Middle frontal gyrus (tissue), 1 donor: ENCODE measurements around the gene NRXN2.

Experiments
- DNase-seq: peaks from one replicate; pipeline ENCODE4 v3.0.0-alpha.2; 2015; ENCODE audit warnings: low spot score; ENCODE audit errors: extremely low spot score

Gene NRXN2

DNA sequence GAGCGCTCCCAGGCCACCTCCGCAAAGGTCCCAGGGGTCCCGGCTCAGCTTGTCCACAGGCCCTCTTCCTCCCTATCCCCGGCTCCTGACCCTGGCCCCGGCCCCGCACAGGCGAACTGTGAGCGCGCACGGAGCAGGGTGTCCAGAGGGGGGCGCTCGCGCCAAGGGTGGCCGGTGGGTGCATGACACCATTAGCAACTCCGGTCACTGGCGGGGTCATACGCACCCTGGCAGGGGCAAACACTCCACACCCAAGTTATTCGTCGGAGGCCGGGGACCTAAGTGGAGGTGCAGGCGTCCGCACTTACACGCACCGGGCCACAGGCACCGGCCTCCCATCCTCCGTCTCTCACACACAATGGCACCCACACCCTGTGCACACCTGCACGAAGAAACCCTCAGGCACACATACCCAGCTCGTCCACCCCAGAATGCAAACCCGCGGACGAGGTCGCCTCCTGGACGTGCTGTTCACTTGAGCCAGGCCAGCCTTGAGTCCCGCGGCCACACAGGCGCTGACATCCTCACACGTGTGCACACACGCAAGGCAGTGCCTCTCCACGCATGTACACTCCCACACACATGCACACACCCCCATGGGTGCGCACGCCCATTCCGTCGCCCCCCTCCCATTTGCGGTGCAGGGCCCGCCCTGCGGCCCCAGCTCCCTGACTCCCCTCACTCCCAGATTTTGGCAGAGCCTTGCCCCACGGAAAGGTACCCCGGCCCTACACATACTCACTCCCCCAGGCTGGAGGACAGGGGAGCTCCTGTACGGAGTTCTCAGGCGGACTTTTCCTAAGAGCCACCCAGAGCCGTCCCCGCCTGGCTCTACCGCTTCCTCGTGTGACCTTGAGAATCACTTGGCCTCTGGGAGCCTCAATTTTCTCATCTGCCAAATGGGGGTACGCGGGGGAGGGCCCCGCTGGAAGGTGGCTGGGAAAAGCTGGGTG is 20.9 kb upstream of the NRXN2 start, which contains the start of gene RASGRP2:
Gene RASGRP2, minus strand, starts transcription at position 552 of the 953 bp plus-strand sequence. CDS start 1,276 bp downstream, outside the sequence.
- no peak for DNase-seq

DNA sequence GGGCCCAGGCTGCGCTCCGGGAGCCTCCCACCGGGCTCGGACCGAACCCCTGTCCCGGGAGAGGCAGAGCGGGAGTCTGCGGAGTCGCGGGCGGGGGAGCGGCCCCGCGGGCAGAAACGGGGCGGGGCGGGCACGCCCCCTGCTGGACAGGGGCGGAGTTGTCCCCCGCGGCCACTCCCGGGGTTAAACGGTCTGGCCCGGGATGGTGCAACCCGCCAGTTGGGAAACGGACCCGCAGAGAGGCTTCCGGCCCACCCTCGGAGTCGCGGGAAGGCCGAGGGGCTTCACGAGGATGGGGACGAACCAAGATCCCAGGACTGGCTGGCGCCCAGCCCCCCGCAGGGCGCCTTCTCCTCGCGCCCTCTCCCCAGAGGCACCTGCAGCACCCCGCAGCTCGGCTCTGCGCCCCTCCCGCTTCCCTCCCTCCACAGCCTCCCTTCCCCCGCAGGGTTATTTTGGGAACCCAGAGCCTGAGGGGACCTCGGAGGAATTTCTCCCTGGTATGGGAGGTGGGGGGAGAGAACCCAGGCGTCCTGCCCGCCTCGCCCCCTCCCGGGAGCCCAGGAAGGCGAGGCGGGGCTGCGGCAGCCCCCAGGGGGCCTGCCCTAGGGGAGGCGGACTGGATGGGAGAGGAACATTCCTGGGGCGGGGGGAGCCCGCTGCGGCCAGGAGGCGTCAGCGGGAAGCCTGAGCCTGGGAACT is 20.0 kb upstream of the NRXN2 start:
- no peak for DNase-seq

DNA sequence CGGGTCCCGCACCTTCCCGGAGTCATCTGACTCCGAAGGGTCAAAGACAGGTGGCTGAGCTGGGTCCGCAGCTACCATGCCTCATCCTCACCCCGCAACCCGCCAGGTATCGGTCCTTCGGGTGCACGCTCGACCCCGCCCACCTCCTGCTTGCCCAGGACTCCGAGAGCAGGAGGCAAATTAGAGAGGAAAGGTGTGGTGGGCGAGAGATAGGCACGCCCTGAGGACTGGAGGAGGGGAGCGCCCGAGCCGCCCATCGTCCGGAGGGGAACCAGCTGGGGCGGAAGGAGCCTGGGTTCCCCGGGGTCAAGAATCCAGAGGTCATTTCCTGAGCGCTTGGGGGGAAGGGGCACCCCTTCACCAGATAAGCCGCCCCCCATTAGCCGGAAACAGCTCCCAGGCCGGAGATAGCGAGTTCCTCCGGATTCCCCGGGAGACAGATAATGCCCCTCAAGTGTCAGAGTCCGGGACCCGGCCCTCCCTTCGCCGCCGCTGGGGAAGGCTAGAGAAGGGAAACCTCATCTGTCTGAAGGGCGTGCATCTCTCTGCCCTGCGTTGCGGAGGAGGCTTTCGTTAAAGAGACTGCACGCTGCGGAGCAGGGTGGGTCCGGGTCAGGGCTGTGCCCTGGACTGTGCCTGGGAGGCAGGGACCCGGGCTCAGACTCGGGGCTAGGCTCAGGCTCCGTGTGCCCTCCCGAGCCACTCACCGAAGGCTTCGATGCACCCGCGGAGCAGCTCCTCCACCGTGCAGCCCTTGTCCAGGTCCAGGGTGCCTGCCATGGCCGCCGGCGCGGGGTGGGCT is 19.3 kb upstream of the NRXN2 start:
- DNase-seq = no peak

- DNase-seq = no peak
Observed at GRCh38 chr11:64741375-64742086, 18.5 kb upstream of the NRXN2 start.

DNA sequence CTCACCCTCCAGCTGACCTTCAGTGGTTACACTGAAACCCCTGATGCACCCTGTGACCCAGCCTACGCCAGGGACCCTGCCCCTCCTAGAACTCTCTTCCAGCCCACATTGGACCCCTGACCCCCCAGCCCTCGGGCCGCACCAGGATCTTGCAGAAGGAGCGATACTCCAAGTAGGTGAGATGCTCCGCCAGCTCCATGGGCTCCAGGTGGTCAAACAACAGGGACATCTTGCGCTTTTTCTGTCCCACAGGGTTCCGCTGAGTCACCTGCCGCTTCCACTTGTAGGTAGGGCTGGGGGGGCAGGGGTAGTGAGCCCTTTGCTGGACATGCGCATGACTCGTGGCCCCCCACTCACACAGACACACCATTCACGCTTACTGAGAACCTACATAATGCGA is 16.9 kb upstream of the NRXN2 start:
- DNase-seq = no peak

DNA sequence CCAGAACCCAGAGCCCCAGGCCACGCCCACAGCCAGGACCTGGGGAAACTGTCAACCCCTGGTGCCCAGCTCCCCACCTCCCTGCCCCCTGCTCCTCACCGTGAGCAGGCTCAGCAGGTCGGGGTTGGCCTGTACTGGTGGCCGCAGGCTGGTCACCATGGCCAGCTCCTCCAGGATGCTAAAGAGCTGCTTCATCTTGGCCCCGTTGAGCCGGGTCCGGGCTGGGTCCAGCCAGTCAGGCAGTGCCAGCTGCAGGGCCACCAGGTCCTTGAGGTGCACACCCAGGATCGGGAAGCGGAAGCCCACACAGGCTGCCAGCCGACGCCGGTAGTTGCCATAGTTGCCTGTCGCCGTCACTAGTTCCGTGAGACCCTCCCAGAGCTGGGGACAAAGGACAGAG is 13.7 kb upstream of the NRXN2 start:
- no peak for DNase-seq

- DNase-seq = no peak
Observed at GRCh38 chr11:64735725-64736259, 12.8 kb upstream of the NRXN2 start.

DNA sequence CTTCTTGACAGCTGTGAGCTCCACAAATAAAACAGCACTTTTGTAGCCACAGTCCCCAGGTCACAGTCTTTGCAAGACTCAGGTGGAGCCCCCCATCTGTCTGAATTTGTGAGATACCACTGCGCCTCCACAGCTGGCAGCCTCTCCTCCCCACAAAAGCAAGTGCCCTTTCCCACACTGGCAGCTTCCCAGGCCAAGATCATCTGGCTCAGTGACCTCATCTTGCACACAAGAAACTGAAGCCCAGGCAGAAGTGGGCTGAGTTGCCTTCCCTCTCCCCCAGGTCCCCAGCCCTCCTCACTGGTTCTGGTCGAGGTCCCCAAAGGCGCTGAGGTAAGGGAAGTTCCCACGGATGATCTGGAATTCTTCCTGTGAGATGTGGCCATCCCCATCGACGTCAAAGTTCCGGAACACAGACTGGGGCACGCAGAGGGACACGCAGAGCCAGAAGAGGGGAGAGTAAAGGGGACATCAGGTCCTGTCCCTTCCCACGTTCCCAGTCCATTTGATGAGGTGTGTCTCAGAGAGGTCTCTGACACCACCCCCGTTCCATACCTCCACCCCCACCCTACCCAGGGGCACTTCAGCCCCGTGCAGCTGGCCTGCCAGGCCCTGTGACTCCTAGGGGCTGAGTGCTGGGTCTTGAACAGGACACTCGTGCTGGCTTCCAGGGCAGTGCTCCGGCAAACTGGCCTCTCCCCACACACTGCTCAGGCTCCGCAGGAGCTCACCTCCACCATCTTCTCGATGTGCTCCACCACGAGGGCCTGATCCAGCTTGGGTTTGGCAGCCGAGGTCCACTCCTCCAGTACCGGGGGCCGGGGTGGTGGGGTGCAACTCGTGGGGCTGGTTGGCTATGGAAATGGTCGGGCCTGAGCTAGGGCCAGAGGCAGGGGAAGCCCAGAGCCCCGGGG is 12.1 kb upstream of the NRXN2 start:
- DNase-seq = no peak

DNA sequence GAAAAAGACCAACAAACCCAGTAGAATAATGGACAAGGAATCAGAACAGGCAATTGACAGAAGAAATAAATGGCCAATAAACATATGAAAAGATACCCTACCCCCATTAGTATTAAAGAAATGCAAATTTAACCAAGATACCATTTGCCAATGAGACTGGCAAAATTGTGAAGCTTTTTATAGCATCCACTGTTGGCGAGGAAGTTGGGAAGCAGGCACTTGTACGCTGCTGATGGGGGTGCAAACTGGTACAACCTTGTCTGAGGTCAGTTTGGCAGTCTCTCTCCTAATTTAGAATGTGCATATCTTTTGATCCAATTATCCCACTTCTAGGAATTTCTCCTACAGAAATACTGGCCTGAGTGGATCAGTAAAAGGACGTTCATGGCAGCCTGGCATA is 8.6 kb upstream of the NRXN2 start:
- DNase-seq = no peak

GRCh38 chr11:64729851-64730382 is 6.9 kb upstream of the NRXN2 start:
- DNase-seq = no peak

- no peak for DNase-seq
Observed at GRCh38 chr11:64728757-64729365, 5.9 kb upstream of the NRXN2 start.

GRCh38 chr11:64726867-64727530 is 4.0 kb upstream of the NRXN2 start:
- DNase-seq = no peak

- DNase-seq = no peak
Observed at GRCh38 chr11:64726211-64726641, 3.2 kb upstream of the NRXN2 start.

- DNase-seq = no peak
Observed at GRCh38 chr11:64724863-64725532, 2.0 kb upstream of the NRXN2 start.

DNA sequence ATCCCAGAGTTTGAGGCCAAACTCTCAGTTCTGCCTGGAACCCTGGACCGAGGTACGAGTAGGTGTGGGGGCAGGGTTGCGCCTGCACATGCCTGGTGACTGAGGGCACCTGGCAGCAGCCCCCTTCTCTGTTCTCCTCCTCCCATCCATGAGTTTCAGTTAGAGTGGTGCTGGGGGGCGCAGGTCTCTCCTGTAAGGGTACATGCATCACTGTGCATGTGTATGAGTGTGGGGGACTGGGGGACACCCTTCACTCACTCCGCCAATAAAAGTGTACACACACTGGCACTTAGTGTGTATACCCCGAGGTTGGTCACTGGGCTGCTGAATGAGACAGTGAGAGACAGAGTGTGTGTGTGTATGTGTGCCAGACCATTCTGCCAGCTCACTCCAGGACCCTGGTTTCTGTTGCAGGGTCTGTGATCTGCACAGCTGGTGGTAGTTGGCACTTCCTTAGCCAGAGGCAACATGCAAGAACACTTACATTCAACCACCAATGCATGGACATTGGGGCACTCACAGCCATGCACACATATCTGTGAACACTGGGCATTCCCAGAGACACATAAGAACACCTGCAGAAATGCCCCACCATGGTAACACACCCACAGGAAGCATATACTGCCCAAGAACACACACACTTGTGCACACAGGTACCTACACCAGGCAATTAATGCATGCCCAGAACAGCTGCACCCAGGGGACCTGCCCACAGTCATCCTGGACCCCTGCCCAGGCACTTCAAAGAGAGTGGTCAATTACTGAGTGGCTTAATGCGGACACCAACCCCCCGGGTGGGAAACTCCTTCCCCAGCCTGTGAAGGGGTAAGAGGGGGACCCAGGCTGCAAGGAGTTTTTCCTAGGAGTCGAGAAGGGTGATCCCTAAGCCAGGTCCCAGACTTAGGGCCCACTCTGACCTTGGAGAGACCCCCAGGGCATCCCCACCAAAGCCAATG is 1.2 kb upstream of the NRXN2 start:
- no peak for DNase-seq
